Fibroblast of pulmonary artery (primary cell): ENCODE data around the gene PALLD.

Experiments used
- DNase-seq: peaks from one replicate; pipeline ENCODE4 v3.0.0-alpha.2; 2010; ENCODE audit warnings: low read depth
- H3K4me3 ChIP-seq: replicated peaks from 2 replicates; pipeline ENCODE4 v1.5.1; 2011; ENCODE audit warnings: low read depth, mild to moderate bottlenecking, control low read depth, low read length, moderate library complexity
- TF ChIP-seq, protein P1 (sequence below): IDR thresholded peaks from 2 replicates; pipeline ENCODE4 v1.5.1; 2011; ENCODE audit warnings: mild to moderate bottlenecking, control low read depth, low read length, inconsistent platforms; ENCODE audit errors: missing control alignments

The PALLD gene

DNA sequence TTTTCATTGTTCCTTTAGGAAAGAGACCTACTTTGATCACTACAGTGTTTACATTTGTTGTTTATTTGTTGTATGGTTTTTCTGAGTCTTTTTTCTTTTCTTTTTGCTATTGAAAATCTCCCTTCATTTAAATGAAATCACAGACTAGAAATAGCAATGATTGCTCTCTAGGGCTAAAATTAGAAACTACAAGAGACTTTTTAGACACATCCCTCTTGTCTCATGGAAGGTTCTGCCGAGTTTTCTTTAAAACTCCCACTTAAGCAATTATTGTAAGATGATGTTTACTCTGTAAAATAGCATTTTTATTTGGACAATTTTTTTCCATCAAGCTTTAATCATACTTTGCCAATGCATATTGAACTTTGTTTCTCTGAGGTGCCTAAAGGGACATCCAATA is 136.6 kb downstream of the PALLD start:
- DNase-seq = no peak
- H3K4me3 ChIP-seq = no peak overlapping the region
- TF ChIP-seq, protein P1, sequence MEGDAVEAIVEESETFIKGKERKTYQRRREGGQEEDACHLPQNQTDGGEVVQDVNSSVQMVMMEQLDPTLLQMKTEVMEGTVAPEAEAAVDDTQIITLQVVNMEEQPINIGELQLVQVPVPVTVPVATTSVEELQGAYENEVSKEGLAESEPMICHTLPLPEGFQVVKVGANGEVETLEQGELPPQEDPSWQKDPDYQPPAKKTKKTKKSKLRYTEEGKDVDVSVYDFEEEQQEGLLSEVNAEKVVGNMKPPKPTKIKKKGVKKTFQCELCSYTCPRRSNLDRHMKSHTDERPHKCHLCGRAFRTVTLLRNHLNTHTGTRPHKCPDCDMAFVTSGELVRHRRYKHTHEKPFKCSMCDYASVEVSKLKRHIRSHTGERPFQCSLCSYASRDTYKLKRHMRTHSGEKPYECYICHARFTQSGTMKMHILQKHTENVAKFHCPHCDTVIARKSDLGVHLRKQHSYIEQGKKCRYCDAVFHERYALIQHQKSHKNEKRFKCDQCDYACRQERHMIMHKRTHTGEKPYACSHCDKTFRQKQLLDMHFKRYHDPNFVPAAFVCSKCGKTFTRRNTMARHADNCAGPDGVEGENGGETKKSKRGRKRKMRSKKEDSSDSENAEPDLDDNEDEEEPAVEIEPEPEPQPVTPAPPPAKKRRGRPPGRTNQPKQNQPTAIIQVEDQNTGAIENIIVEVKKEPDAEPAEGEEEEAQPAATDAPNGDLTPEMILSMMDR = no peak

DNA sequence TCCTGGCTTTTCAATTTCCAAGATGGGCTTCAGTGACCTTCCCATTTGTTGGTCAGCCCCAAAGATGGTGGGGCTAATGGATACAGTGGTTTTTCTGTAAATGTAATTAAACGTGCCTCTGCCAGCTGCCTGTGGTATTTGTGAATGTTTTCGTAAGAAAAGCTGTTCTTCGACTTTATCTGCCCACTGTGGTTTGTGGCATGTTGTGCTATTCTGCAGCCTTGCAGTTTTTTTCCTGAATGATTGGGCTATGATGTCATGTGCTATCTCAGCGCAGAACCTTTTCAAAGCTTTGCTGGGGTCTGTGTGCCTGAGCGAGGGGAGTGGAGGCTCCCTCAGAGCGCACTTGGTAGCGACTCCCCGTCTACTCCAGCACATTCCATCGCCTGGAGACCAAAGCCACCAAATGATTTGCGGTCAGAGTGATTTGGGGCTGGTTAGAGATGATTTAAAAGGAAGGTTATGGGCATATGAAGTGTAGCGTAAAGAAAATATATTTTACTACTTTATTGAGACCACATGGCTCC is 137.5 kb downstream of the PALLD start:
- DNase-seq = peak; percentile 92
- TF ChIP-seq, protein P1 = no peak
- H3K4me3 ChIP-seq = no peak overlapping the region

DNA sequence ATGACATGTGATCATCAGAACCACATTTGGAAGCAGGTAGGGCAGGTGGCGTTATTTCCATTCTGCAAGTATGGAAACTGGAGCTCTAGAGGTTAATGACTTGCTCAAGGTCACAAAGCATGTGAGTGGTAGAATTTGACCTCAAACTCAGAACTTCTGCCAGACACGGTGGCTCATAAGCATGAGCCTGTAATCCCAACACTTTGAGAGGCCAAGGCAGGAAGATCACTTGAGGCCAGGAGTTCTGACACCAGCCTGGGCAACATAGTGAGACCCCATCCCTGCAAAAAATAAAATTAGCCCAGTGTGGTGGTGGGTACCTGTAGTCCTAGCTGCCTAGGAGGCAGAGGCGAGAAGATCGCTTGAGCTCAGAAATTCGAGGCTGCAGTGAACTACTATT is 139.2 kb downstream of the PALLD start:
- no peak overlapping the region for H3K4me3 ChIP-seq
- TF ChIP-seq, protein P1 = no peak
- DNase-seq = no peak

DNA sequence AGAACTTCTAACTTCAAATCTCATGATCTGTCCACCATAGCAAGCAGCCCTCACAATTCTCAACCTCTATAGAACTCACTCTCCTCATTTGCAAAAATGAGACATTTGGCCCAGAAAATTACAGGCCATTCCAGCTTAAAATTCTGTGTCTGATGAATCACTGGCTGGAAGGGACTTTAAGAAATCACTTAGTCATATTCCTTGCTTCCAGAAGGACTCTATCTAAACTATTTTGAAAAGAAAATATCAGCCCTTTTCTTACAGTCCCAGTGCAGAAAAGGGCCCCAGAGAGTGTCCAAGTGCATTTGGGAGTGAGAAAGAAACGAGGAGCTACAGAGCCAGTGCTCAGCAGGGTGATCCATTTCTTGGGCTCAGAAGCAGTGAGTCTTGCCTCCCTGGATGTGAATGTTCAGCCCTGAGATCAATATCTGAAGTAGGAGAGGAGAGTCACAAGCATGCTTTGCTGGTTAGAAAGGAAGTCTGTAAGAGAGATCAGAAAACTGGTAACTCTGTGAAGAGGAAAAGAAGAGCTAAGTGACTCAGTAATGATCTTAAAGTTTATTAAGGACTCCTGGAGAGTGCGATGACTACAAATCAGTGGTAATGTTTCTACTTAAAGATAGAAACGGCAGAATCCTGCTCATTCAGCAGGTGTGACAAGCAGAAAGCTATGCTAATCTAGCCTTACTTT is 139.8 kb downstream of the PALLD start:
- DNase-seq = peak; percentile 80
- TF ChIP-seq, protein P1 = no peak
- H3K4me3 ChIP-seq = no peak overlapping the region

DNA sequence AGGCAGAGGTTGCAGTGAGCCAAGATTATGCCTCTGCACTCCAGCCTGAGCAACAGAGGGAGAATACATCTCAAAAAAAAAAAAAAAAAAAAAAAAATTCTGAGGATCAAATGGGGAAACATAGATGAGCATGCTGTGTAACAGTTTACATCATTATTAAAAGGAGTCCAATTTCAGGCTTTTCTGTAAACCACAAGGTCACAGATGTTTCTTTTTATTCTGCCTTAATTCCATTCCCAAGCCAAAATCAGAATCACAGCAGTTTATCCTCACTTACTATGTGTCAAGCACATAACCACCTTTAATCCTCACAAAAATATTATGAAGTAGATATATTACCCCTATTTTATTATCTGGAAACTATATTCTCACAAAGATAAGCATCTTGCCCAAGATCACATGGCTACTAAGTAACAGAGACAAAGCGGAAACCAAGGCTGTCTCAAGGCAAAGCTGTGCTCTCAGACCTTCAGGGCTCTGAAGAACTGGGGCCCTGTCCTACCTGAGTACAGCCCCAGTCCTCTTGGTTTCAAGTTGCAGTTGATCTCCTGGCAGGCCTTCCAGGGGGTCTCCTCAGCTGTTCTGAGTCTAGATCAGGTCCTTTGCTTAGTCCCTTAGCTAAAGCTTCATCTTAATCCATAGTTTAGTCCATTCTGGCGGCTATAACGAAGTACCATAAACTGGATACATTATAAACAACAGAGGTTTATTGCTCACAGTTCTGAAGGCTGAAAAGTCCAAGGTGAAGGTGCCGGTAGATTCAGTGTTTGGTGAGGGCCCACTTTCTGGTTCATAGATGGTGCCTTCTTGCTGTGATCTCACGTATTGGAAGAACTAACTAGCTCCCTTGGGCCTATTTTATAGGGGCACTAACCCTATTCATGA is 141.3 kb downstream of the PALLD start:
- DNase-seq = peak; percentile 35
- TF ChIP-seq, protein P1 = no peak
- no peak overlapping the region for H3K4me3 ChIP-seq

DNA sequence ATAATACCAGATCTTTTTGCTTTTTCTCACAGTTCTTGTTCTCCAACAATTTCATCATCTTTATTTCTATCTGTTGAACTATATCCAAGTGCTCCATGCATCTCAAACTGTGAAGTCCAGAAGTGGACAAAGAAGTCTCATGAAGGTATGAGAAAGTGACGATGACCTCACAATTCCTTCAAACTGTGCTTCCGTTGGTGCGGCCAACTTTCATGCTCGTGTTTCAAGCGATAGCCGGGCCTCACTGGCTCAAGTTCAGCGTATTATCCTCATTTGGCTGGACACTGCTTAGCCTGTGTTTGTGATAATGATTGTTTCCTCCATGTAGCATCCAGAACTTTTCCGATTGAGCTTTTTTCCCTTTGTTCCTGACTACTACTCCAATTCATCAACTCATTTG is 143.1 kb downstream of the PALLD start:
- H3K4me3 ChIP-seq = no peak overlapping the region
- TF ChIP-seq, protein P1 = no peak
- DNase-seq = peak; percentile 50
